HG03095 (cell line): ENCODE results near the gene HES1.
"Not testable (repeated sequence)": the region's sequence is repeated elsewhere in the genome, so short reads cannot be mapped to it uniquely, and the experiment has no call there.

Experiments
- ATAC-seq: cut with Tn5 transposase; IDR thresholded peaks from one replicate; pipeline ENCODE4 v1.9.1; 2021; ENCODE audit warnings: moderate library complexity; ENCODE audit not compliant: unreplicated experiment

Gene HES1, protein sequence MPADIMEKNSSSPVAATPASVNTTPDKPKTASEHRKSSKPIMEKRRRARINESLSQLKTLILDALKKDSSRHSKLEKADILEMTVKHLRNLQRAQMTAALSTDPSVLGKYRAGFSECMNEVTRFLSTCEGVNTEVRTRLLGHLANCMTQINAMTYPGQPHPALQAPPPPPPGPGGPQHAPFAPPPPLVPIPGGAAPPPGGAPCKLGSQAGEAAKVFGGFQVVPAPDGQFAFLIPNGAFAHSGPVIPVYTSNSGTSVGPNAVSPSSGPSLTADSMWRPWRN

DNA sequence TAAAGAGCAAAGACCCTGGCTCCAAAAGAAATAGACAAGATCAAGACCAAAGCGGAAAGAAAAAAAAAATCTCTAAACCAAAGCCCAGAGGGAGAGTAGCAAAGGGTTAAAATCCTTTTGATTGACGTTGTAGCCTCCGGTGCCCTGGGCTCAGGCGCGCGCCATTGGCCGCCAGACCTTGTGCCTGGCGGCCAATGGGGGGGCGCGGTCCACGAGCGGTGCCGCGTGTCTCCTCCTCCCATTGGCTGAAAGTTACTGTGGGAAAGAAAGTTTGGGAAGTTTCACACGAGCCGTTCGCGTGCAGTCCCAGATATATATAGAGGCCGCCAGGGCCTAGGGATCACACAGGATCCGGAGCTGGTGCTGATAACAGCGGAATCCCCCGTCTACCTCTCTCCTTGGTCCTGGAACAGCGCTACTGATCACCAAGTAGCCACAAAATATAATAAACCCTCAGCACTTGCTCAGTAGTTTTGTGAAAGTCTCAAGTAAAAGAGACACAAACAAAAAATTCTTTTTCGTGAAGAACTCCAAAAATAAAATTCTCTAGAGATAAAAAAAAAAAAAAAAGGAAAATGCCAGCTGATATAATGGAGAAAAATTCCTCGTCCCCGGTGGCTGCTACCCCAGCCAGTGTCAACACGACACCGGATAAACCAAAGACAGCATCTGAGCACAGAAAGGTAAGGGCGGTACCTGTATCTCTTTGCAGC, at the start of gene HES1:
Gene HES1 (plus strand): TSS at position 343 of the 713 bp plus-strand sequence. CDS start 233 bp downstream, at position 576.
- peak; percentile 26 for ATAC-seq

DNA sequence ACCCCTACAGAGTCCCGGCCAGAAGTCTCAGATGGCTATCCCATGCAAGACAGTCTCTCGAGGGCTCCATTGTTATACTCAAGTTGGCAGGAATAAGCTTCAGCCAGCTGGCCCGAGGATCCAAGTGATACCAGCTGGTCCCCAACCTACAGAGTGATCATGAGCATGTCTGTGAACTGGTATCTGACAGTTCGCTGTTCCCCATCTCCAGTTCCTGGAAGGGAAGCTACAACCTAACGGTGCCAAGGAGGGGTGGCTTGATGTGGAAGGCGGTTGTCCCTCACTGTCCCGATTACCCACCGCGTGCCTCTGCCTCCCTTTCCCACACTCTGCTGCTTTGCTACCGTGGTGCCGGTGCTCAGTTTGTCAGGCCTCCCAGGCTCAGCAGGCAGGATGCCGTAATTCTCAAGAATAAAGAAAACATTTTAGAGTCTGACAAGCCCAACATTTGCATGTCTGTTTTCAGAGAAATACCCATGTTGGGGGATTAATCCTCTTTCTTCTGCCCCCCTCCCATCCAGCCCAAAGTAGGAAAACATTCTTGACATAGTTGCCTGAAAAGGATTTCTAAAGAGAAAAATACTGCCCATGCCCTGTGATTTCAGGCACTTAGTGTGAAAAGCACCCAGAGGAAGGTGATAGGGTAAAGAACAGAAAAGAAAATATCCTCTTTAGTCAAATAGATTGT, 49.4 kb upstream of the HES1 start:
- ATAC-seq = no peak

DNA sequence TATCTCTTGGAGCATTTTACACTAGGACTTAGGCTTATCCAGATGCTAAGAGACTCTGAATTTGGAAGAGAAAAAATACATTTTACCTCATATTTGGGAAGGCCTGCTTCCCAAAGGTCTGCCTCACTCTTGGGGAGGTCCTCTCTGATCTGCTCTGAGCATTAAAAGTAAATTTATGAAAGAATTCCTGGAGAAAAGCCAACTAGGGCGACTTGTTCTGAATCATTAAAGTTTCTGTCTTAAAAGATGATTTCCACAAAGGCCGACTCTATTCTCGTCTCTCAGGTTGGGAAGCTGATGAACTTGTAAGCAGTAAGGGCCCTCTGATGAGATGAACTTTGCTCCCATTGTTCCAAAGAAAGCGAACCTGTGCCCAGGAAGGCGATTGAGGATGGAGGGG, 48.7 kb upstream of the HES1 start:
- no peak for ATAC-seq

DNA sequence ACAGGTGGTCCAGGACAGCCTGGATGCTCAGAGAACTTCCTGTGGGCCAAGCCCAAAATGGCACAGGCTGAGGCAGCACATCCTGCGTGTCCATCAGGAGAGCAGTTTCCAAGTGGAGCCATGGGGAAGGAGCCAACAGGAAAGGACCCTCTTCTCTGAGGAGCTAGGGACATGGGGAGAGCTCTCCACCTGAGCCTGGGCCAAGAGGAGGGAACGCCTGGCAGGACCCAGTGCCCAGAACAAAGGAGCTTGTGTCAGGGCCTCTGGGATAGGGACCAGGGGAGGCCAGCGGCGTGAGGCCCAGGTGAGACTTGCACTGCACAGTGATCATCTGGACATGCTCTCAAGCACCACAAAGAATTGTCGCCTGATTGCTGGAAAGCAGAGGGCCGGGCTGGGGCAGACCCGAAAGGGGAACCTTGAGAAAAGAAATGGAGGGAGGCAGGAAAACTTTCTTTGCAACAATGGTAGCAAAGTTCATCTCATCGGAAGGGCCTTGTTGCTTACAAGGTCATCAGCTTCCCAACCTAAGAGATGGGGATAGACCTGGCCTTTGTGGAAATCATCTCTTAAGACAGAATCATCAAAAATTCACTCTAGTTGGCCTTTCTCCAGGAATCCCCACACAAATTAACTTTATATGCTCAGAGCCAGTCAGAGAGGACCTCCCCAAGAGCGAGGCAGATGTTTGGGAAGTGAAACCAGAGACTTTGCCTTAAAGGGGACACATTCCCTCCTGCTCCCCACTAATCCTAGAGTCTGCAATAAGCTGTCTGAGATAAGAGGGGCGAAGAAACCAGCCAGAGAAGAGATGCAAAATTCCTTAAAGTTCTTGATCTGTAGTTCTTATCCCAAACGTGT, 47.7 kb upstream of the HES1 start:
- no peak for ATAC-seq

DNA sequence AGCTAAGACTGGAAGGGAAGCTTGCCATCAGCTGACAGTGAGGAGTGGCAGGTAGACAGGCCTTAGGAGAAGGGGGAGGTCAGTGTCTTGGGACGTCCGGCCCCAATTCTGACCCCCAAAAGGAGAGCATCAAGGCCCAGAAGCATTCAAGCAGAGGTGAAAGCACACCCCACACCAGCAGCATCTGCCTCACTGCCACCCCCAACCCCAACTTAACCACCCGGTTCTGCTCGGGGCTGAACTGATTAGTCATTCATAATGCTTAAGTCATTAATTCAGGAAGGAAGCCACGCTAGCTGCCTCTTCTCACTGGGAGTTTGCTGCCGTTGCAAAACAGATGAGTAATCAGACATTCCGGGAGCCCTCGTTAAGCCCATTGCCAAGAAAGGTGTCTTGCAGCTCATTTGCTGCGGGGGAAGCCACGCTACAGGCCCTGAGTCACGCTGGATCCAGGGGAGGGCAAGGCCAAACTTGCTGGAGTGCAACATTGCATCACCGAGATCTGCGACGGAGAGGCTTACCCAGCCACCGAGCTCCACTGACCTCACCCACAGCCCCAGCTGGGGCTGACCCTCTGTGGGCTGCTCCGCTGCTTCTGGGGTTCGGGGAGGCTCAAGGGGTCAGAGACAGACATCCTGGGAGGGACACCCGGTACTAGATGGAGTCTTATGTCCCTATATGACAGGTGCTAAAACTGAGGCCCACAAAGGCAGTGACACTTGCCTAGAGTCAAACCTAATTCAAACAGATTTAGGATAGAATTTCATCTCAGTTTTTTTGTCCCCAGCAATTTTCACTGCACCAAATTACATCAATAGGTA, 46.4 kb upstream of the HES1 start:
- peak; percentile 57 for ATAC-seq

DNA sequence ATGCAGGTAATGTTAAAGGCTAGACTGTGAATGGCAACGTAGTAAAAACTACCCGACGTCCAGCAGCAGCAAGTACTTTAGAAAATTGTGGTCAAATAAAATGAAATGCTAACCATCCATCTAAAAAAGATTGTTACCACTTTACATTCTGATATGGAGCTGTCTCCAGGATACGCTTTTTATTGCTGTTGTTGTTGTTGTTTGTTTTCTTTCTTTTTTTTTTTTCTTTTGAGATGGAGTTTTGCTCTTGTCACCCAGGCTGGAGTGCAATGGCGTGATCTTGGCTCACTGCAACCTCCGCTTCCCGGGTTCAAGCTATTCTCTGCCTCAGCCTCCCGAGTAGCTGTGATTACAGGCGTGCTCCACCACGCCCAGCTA, 45.8 kb upstream of the HES1 start:
- ATAC-seq = not testable (repeated sequence)

DNA sequence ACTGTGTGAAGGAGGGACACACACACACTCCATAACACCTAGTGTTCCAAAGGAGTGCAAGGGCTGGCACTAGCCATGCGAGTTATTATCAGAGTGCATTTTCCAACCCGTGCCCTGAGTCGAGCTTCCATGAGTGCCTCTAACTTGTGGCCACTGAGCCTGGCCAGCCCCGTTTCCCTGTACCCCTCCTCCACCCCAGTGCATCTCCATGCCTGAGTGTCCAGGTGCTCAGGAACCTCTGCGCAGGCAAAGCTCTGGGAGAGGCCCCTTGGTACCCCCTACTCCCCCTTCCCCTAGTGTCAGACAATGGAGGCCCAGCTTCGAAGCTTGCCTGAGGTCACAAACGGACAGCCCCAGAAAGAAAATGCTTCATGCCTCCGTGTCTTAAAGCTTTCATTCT, 45.2 kb upstream of the HES1 start:
- no peak for ATAC-seq

DNA sequence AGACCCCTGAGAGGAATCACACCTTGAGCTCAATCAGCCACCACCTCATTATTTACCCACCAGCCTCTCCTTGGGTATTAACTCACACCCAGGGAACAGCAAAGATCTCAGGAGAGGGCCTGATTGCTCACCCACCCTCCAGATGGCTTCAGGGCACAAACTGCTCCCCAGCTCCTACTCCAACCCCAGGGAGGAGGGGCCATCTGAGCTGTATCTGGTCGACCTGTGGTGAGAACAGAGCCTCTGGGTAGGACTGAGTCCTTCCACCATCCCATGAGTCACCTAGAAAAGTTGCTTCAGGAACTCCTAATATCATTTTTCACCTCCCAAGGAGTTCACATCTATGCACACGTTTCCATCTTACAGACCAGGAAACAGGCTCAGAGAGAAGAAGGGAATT, 44.8 kb upstream of the HES1 start:
- no peak for ATAC-seq

DNA sequence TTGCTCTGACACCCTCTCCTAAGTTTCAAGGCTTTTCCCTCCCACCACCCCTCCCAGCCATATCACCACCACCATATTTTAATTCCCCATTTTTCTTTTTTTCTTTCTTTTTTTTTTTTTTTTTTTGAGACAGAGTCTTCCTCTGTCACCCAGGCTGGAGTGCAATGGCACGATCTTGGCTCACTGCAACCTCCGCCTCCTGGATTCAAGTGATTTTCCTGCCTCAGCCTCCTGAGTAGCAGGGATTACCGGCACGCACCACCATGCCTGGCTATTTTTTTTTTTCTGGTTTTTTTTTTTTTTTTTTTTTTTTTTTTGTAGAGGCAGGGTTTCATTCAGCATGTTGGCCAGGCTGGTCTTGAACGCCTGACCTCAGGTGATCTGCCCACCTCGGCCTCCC, 44.1 kb upstream of the HES1 start:
- ATAC-seq = not testable (repeated sequence)

DNA sequence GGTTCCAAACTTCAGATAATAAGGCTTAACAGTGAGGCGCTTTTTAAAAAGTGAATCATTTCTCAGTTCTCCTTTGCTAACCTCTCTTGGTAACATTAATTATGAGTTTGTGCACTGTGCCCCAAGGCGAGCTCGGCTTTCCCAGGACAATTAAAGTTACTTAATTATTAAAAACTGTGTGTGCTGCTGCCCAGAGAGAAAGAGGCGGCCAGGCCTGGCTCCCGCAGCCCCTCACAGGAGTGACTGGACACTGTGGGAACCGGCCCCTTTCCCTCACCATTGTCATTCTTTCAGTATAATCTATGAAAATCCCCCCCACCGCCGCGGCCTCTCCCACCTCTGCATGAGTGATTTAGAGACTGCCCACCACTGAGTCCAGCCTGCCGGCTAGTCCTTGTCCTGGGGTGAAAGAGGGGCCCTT, 43.1 kb upstream of the HES1 start:
- ATAC-seq = no peak

DNA sequence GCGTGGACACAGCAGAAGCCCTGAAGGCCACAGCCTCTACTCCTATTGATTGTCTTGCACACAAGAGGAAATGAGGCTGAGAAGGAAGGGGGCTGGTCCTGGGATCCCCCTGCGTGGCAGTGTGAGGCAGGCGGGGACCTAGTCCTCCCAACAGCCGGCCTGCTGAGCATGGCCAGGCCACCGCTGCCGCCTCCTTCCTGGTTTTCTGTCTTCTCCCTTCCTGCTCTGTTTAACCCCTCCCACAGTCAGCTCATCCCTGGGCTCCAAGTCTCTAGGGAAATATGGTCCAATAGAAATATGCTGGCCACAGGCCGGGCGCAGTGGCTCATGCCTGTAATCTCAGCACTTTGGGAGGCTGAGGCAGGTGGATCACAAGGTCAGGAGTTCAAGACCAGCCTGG, 42.1 kb upstream of the HES1 start:
- no peak for ATAC-seq

DNA sequence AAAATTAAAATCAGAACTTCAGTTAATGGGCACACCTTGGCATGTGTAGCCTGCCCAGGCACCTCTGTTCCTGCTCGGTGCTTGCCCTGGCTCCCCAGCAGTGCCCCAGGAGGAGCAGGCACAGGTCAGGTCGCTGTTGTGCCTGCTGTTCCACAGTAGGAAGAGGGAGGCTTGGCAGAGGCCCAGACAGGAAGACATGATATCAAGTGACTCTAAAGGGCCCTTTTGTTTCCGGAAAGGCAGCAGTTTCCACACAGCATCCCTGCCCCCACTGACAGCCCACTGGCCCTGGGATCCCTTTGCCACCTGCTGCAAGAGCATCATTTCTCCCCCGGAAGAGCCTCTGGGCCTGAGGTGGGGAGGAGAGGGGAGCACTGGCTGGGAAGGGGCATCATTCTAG, 40.5 kb upstream of the HES1 start:
- no peak for ATAC-seq

DNA sequence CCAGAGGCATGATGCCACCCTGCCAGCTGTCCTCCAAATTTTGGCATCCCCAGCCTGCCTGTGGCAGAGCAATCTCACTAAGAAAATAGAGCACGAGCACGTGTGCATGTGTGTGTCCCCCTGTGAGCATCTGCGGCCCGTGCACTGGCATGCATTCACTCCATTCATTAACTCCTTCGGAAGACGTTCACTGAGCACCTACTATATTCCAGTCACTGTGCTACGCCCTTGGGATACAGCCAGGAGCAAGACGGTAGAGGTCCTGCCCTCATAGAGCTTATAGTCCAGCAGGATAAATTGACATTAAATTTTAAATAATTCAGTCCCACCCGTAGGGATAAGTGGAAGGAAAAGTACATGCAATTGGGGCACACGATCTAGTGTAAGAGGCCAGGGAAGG, 40.0 kb upstream of the HES1 start:
- no peak for ATAC-seq

DNA sequence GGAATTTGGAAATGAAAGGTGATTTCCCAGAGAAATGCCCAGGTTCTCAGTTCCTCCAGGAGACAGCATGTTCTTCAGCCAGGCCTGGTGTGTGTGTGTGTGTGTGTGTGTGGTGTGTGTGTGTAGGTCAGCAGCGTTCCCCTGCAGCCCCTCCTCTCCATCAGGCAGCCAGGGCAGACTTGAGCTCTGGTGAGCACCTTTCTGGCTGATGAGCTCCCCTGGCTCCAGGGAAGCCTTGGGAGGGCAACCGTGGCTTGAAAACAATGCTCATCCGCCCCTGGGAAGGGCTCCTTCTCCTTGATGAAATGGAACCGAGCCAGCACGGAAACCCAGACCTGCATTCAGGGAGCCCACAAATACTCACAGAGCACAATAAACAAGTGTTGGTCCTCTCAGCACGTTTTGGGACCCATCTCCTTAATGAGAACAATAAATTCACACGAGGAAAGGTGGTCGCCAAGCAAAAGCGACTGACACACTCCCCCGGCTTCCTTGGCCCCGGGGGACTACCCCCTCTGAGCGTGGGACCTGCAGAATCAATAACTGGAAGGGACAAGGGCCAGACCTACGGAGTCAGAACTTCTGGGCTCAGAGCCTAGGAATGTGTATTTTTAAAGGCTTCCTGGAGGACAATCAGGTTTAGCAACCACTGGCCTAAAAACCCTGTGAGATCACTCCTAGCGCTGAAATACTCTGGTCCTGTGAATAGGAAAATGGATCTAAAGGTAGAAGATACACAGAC, 38.6 kb upstream of the HES1 start:
- ATAC-seq = no peak

DNA sequence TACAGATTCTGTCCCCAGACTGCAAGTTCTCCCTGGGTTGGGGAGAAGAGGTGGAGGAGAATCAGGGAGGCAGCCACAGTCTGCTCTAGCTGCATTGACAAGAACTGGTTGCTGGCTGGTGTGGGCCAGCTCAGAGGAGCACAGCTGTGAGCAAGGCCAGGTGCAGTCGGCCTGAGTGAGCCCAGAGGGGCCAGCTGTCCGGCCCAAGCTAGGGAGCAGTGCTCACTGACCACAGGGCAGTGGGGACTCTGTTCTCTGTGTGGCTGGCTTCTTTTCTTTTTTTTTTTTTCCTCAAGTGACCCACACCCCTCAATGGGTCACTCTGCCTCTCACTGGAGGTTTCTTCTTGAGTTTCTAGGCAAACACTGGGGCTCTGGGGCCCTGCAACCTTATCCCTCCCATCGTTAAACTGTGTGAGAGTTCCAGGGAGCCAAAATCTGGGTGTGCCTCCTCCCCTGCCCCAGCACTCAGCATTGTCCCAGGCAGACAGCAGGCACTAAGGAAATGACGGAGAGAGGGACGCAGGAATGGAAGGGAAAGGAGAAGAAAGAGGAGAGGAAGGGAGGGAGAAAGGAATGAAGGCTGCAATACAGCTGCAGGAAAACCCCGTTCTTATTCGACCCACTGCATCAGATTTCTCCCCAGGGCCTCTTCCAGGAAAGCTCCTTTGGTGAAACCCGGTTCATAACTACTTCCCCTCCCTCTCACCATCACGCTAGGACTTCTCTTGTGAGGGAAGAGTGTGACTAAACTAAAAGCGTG, 37.7 kb upstream of the HES1 start:
- no peak for ATAC-seq

DNA sequence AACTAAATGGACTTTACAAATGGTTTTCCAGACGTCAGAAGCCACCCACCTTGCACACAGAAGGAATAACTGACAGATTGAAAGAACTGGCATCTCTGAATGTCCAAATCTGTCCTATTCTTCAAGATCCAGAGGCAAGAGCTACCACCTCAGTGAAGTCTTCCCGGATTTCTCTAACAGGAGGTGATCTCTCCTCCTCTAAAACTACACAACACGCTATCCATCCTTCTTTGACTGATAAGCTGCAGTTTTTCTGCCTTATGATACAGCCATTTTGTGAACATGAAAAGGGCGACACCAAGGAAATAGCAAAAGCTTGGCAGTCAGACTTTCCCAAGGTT, 37.1 kb upstream of the HES1 start:
- ATAC-seq = no peak

DNA sequence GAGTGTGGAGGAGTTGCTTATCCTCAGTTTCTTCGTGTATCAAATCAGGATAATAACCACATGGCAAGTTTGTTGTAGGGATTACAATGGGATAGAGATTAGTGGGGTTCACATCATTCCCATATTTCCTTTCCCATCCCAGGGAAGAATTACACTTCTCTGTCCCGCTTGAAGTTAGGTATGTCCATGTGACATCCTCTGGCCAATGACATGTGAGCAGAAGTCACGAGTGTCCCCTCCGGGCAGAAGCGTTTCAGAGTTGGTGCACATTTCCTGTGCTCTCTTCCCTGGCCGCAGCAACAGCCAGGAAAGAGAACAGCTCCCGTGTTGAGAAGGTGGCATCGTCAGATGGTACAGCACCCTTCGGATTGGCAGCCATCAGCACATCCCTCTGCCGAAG, 36.7 kb upstream of the HES1 start:
- ATAC-seq = no peak

DNA sequence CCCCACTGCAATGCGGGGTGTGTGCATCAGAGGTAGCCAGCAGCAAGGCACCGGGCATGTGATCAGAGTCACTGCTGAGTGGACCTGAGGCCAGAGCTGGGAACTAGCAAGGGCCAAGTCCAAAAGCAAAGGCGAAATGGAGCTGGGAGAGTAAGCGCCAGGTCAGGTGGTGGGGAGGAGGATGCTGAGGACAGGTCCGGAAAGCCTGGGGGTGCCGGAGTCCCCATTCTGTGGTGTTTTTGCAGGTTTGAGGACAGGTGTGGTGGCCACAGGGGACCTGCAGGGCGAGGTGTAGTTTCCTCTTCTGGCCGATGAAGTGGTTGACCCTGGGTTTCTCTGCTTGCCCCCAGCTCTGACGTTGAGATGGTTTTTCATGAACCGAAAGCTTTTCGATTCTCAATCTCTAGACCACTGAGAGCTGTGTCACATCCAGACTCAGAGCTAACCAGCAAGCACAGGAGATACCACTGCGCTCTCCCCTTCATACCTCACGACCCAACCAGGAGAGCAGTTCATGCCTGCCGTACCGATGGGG, 35.0 kb upstream of the HES1 start:
- ATAC-seq = peak; percentile 81
